ENCODE measurements around the gene TTC21A. TPM values are rescaled to one million over a fixed set of nuclear protein-coding genes. Genes with fewer than 3 reads are reported as not detected.

TTC21A gene
- polyA plus RNA-seq, 1 donor (not counting 4 experiments of a cell fraction or from before 2014, with no cell fraction given) = 1.3 TPM

DNA sequence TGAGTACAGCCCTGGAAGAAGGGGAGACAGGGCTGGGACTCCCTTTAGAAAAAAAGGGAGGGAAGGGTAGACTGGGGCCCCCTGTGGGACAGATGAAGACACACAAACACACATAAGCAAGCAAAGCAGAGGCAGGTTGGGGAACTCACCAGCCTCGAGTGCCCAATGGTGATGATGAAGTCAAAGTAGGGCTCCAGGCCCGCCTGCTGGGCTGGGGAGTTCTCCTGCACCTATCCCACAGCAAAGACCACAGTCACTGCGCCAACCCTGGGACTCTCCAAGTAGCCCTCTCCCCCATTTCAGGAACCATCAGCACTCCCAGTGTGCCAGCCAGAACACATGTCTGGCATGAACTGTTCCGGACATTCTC is 4.2 kb upstream of the TTC21A start:
- no peak for FAIRE-seq
- peaks cover 10% of the 10 kb centered on the region for H4K20me1 ChIP-seq (ENCODE audit: control insufficient read depth, extremely low read depth, insufficient read depth, low read length)

GRCh38 chr3:39103791-39104552 is 3.5 kb upstream of the TTC21A start:
- H3K4me3 ChIP-seq (ENCODE audit: control insufficient read depth in 2 of 3, extremely low read depth in 1 of 3, insufficient read depth in 2 of 3, low read depth in 1 of 3, low read length in 3 of 3) = no peak overlapping the region
- peaks cover 7 to 14% of the 10 kb centered on the region in 2 experiments for H3K36me3 ChIP-seq (ENCODE audit: control insufficient read depth in 2 of 2, extremely low read depth in 1 of 2, insufficient read depth in 2 of 2, low read length in 2 of 2)
- peaks cover 2% of the 10 kb centered on the region for H3K9me1 ChIP-seq (ENCODE audit: control insufficient read depth, extremely low read depth, insufficient read depth, low read length)
- peaks cover 40% of the 10 kb centered on the region for H3K79me2 ChIP-seq (ENCODE audit: control insufficient read depth, insufficient read depth, low read length)
- H4K20me1 ChIP-seq (ENCODE audit: control insufficient read depth, extremely low read depth, insufficient read depth, low read length) = peaks cover 10% of the 10 kb centered on the region
- H3K4me1 ChIP-seq (ENCODE audit: control insufficient read depth, extremely low read depth, insufficient read depth, low read length) = peaks cover 15% of the 10 kb centered on the region
- no peak for TF ChIP-seq CTCF (optimal IDR thresholded peaks at IDR 0.05 in 1 of 3, IDR thresholded peaks at IDR 0.05 in 1 of 3, conservative IDR thresholded peaks at IDR 0.05 in 1 of 3; ENCODE audit: extremely low read depth in 1 of 3, insufficient read depth in 2 of 3, low read length in 3 of 3)
- no peak for TF ChIP-seq EZH2 (IDR thresholded peaks at IDR 0.05; ENCODE audit: low read length)
- H2AFZ ChIP-seq (ENCODE audit: control insufficient read depth, low read length) = no peak overlapping the region
- H3K4me2 ChIP-seq (ENCODE audit: control insufficient read depth, extremely low read depth, insufficient read depth, low read depth, low read length) = no peak overlapping the region
- H3K27ac ChIP-seq (ENCODE audit: control insufficient read depth, insufficient read depth, low read length) = no peak overlapping the region
- DNase-seq (ENCODE audit: low read depth, low spot score) = no peak
- no peaks in the 10 kb centered on the region for H3K27me3 ChIP-seq (ENCODE audit: control insufficient read depth, extremely low read depth, insufficient read depth, low read length)
- no peak for FAIRE-seq
- no peak overlapping the region for H3K9ac ChIP-seq (ENCODE audit: control insufficient read depth, extremely low read depth, insufficient read depth, low read length)
- no peaks in the 10 kb centered on the region for H3K9me3 ChIP-seq (ENCODE audit: control insufficient read depth, low read depth, low read length)
- dilution Hi-C loops (cut with MboI; ENCODE audit: extremely low pct_ligation_motif_present, low sequenced_read_pairs) = no loop called here

More for the DNA sequence above, 4.2 kb upstream of the TTC21A start:
- dilution Hi-C loops (cut with MboI; ENCODE audit: extremely low pct_ligation_motif_present, low sequenced_read_pairs) = no loop called here
- H3K9me1 ChIP-seq (ENCODE audit: control insufficient read depth, extremely low read depth, insufficient read depth, low read length) = peaks cover 2% of the 10 kb centered on the region
- H3K4me3 ChIP-seq (ENCODE audit: control insufficient read depth in 2 of 3, extremely low read depth in 1 of 3, insufficient read depth in 2 of 3, low read depth in 1 of 3, low read length in 3 of 3) = no peak overlapping the region
- peaks cover 15% of the 10 kb centered on the region for H3K4me1 ChIP-seq (ENCODE audit: control insufficient read depth, extremely low read depth, insufficient read depth, low read length)
- no peaks in the 10 kb centered on the region for H3K27me3 ChIP-seq (ENCODE audit: control insufficient read depth, extremely low read depth, insufficient read depth, low read length)
- no peak overlapping the region for H2AFZ ChIP-seq (ENCODE audit: control insufficient read depth, low read length)
- no peak overlapping the region for H3K27ac ChIP-seq (ENCODE audit: control insufficient read depth, insufficient read depth, low read length)
- no peak overlapping the region for H3K4me2 ChIP-seq (ENCODE audit: control insufficient read depth, extremely low read depth, insufficient read depth, low read depth, low read length)
- no peak for DNase-seq (ENCODE audit: low read depth, low spot score)
- H3K36me3 ChIP-seq (ENCODE audit: control insufficient read depth in 2 of 2, extremely low read depth in 1 of 2, insufficient read depth in 2 of 2, low read length in 2 of 2) = peaks cover 13 to 17% of the 10 kb centered on the region in 2 experiments
- peaks cover 40% of the 10 kb centered on the region for H3K79me2 ChIP-seq (ENCODE audit: control insufficient read depth, insufficient read depth, low read length)
- H3K9me3 ChIP-seq (ENCODE audit: control insufficient read depth, low read depth, low read length) = no peaks in the 10 kb centered on the region
- no peak overlapping the region for H3K9ac ChIP-seq (ENCODE audit: control insufficient read depth, extremely low read depth, insufficient read depth, low read length)
- no peak for TF ChIP-seq EZH2 (IDR thresholded peaks at IDR 0.05; ENCODE audit: low read length)
- peak in 1 of 3 experiments; percentile 4 for TF ChIP-seq CTCF (optimal IDR thresholded peaks at IDR 0.05 in 1 of 3, IDR thresholded peaks at IDR 0.05 in 1 of 3, conservative IDR thresholded peaks at IDR 0.05 in 1 of 3; ENCODE audit: extremely low read depth in 1 of 3, insufficient read depth in 2 of 3, low read length in 3 of 3)
